Brain microvascular endothelial cell (primary cell): ENCODE results near the gene SRCIN1.

Experiments
- DNase-seq: peaks from one replicate; pipeline ENCODE4 v3.0.0-alpha.2; 2020
- H3K27ac ChIP-seq: fragments of 250-450 bp; sonication (Bioruptor Pico); 2 replicates; pipeline ENCODE4 v1.5.1; 2020; ENCODE audit warnings: mild to moderate bottlenecking, moderate library complexity
- H3K27me3 ChIP-seq: fragments of 250-450 bp; sonication (Bioruptor Pico); replicated peaks from 2 replicates; pipeline ENCODE4 v1.5.1; 2020; ENCODE audit warnings: mild to moderate bottlenecking
- H3K36me3 ChIP-seq: fragments of 250-450 bp; sonication (Bioruptor Pico); replicated peaks from 2 replicates; pipeline ENCODE4 v1.5.1; 2020; ENCODE audit warnings: mild to moderate bottlenecking
- H3K4me3 ChIP-seq: 2 replicates; pipeline ENCODE4 v1.5.1; 2011; ENCODE audit warnings: low read depth, mild to moderate bottlenecking, control low read depth, low read length, moderate library complexity
- CTCF ChIP-seq: IDR thresholded peaks from 2 replicates; pipeline ENCODE4 v1.5.1; 2011; ENCODE audit warnings: low read depth, mild to moderate bottlenecking, moderate library complexity, low read length, control low read depth, inconsistent platforms; ENCODE audit errors: missing control alignments
- in situ Hi-C: cut with HindIII; loops from 2 replicates; pipeline ENCODE4 v1.10.0; 2017; ENCODE audit warnings: low sequenced_read_pairs, low pct_ligation_motif_present

The SRCIN1 gene

GRCh38 chr17:38567350-38567749 is 38.4 kb downstream of the SRCIN1 start:
- no peak overlapping the region for H3K27ac ChIP-seq
- TF ChIP-seq CTCF: no peak
- peaks cover 75% of the 10 kb centered on the region for H3K27me3 ChIP-seq
- no peaks in the 10 kb centered on the region for H3K36me3 ChIP-seq
- DNase-seq: no peak
- in situ Hi-C loops: no loop called here
- no peak overlapping the region for H3K4me3 ChIP-seq

- DNase-seq: no peak
- Histone ChIP-seq H3K27me3 (peaks cover 76% of the 10 kb centered on the region), H3K4me3 (no peak overlapping the region), H3K27ac (no peak overlapping the region), H3K36me3 (no peaks in the 10 kb centered on the region)
- TF ChIP-seq CTCF: no peak
- in situ Hi-C loops: no loop called here
Measured at GRCh38 chr17:38566666-38567031, 39.1 kb downstream of the SRCIN1 start.

- TF ChIP-seq CTCF: no peak
- Histone ChIP-seq H3K27ac (no peak overlapping the region), H3K36me3 (no peaks in the 10 kb centered on the region), H3K27me3 (peaks cover 76% of the 10 kb centered on the region), H3K4me3 (no peak overlapping the region)
- no peak for DNase-seq
- in situ Hi-C loops: no loop called here
Measured at GRCh38 chr17:38565853-38566665, 39.7 kb downstream of the SRCIN1 start.

DNA sequence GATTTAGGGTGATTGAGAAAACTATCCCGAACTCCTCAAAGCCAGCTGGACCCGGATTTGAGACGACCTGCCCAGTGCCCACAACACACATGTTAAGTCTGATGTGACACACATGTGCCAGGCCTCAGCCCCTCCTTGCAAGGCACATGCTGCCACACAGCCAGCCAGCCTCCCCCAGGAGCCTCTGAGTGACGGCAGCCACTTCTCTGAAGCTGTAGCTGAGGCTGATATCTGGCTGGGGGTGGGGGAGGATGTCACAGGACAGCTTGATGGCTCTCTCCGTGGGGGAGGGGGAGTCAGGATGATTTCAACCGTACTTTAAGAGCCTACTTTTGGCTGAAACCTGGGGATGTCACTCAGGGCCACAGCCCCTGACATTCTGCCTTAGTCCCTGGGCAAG is 40.9 kb downstream of the SRCIN1 start:
- no peak for TF ChIP-seq CTCF
- H3K36me3 ChIP-seq: no peaks in the 10 kb centered on the region
- in situ Hi-C loops: no loop called here
- H3K4me3 ChIP-seq: no peak overlapping the region
- H3K27me3 ChIP-seq: peaks cover 79% of the 10 kb centered on the region
- H3K27ac ChIP-seq: no peak overlapping the region
- no peak for DNase-seq

- Histone ChIP-seq H3K27ac (no peak overlapping the region), H3K4me3 (no peak overlapping the region), H3K27me3 (peaks cover 84% of the 10 kb centered on the region), H3K36me3 (no peaks in the 10 kb centered on the region)
- no peak for TF ChIP-seq CTCF
- no peak for DNase-seq
- in situ Hi-C loops: no loop called here
Measured at GRCh38 chr17:38564254-38564837, 41.4 kb downstream of the SRCIN1 start.
